IMR-90 (cell line): ENCODE measurements around the gene PRM2. TPM values are rescaled to one million over a fixed set of nuclear protein-coding genes. Genes with fewer than 3 reads are reported as not detected.

ENCODE experiments used
- ATAC-seq: fragments of 200-7000 bp; cut with Tn5 transposase; 2 replicates; pipeline ENCODE4 v1.9.1; 2020; ENCODE audit warnings: low read depth, mild to moderate bottlenecking, moderate library complexity
- BruUV-seq: library from RNA; stranded (reverse); fragments of 400-500 nt; replicated peaks from 2 replicates; lab custom pipeline; 2021; lab: Mats Ljungman, UMichigan
- CTCF ChIA-PET: fragments of 300-600 bp; formaldehyde crosslinking; extraction: SDS; loops from one replicate; lab custom pipeline; 2021; ENCODE audit warnings: antibody characterized with exemption; lab: Yijun Ruan, JAX
- POLR2A ChIA-PET: fragments of 300-600 bp; sonication (Branson Sonifier 250); formaldehyde crosslinking; loops from one replicate; lab custom pipeline; 2022; ENCODE audit warnings: antibody characterized with exemption; ENCODE audit not compliant: unreplicated experiment; lab: Charles Lee
- DNase-seq: peaks from one replicate; pipeline ENCODE4 v3.0.0; 2013
- H2AFZ ChIP-seq: replicated peaks from 2 replicates; pipeline ENCODE3; 2013; ENCODE audit warnings: low read length, mild to moderate bottlenecking; ENCODE audit not compliant: poor library complexity
- H2AK5ac ChIP-seq: 2 replicates; pipeline ENCODE4 v1.6.1; 2013; ENCODE audit warnings: low read depth, low read length, inconsistent platforms
- H2AK9ac ChIP-seq: replicated peaks from 2 replicates; pipeline ENCODE3; 2013; ENCODE audit warnings: mild to moderate bottlenecking, low read depth, low read length, moderate library complexity; ENCODE audit not compliant: poor library complexity
- H2BK120ac ChIP-seq: 2 replicates; pipeline ENCODE4 v1.6.1; 2013; ENCODE audit warnings: low read depth, low read length, inconsistent platforms
- H2BK15ac ChIP-seq: 3 replicates; pipeline ENCODE4 v1.6.1; 2013; ENCODE audit warnings: low read depth, low read length, inconsistent platforms
- H2BK20ac ChIP-seq: 2 replicates; pipeline ENCODE4 v1.6.1; 2013; ENCODE audit warnings: low read depth, mild to moderate bottlenecking, inconsistent platforms, low read length, moderate library complexity
- H2BK5ac ChIP-seq: 2 replicates; pipeline ENCODE4 v1.6.1; 2013; ENCODE audit warnings: mild to moderate bottlenecking, low read depth, low read length, inconsistent platforms; ENCODE audit not compliant: poor library complexity, severe bottlenecking
- H3K14ac ChIP-seq: replicated peaks from 2 replicates; pipeline ENCODE4 v1.6.1; 2013; ENCODE audit warnings: low read depth, low read length, inconsistent platforms
- H3K18ac ChIP-seq: 2 replicates; pipeline ENCODE4 v1.6.1; 2013; ENCODE audit warnings: low read depth, low read length, control low read depth
- H3K23ac ChIP-seq: 2 replicates; pipeline ENCODE4 v1.6.1; 2013; ENCODE audit warnings: low read depth, low read length, inconsistent platforms
- H3K27ac ChIP-seq: 2 replicates; pipeline ENCODE4 v1.5.1; 2013; ENCODE audit warnings: mild to moderate bottlenecking, control low read depth, low read length; ENCODE audit not compliant: insufficient read depth
- H3K27me3 ChIP-seq: 2 replicates; pipeline ENCODE4 v1.6.1; 2013; ENCODE audit warnings: low read length; ENCODE audit not compliant: control insufficient read depth, insufficient read depth
- H3K36me3 ChIP-seq: 2 replicates; pipeline ENCODE4 v1.6.1; 2013; ENCODE audit warnings: low read length, mixed read lengths; ENCODE audit not compliant: control insufficient read depth, insufficient read depth
- H3K4ac ChIP-seq: 2 replicates; pipeline ENCODE4 v1.6.1; 2013; ENCODE audit warnings: low read depth, low read length, inconsistent platforms
- H3K4me1 ChIP-seq: 2 replicates; pipeline ENCODE4 v1.6.1; 2013; ENCODE audit warnings: low read length, mixed read lengths; ENCODE audit not compliant: control insufficient read depth, insufficient read depth
- H3K4me2 ChIP-seq: 2 replicates; pipeline ENCODE4 v1.6.1; 2013; ENCODE audit warnings: low read depth, mild to moderate bottlenecking, control low read depth, low read length, moderate library complexity
- H3K4me3 ChIP-seq: 2 replicates; pipeline ENCODE4 v1.5.1; 2013; ENCODE audit warnings: low read depth, mild to moderate bottlenecking, control low read depth, low read length, moderate library complexity; ENCODE audit not compliant: insufficient read depth
- H3K56ac ChIP-seq: 2 replicates; pipeline ENCODE4 v1.6.1; 2013; ENCODE audit warnings: low read length, inconsistent platforms; ENCODE audit not compliant: insufficient read depth; ENCODE audit errors: extremely low read depth
- H3K79me1 ChIP-seq, 2 experiments: 2 replicates each; pipeline ENCODE4 v1.6.1; 2013; ENCODE audit warnings: low read length in 2 of 2, inconsistent platforms in 1 of 2, low read depth in 1 of 2
- H3K9ac ChIP-seq: 2 replicates; pipeline ENCODE4 v1.6.1; 2013; ENCODE audit warnings: low read depth, low read length, control low read depth
- H3K9me1 ChIP-seq: 2 replicates; pipeline ENCODE4 v1.6.1; 2013; ENCODE audit warnings: low read length, inconsistent platforms; ENCODE audit not compliant: insufficient read depth
- H3K9me3 ChIP-seq: 2 replicates; pipeline ENCODE4 v1.6.1; 2013; ENCODE audit warnings: low read length; ENCODE audit not compliant: control insufficient read depth, insufficient read depth
- H4K20me1 ChIP-seq: 2 replicates; pipeline ENCODE4 v1.6.1; 2013; ENCODE audit warnings: low read length, inconsistent platforms; ENCODE audit not compliant: insufficient read depth
- H4K5ac ChIP-seq: 2 replicates; pipeline ENCODE4 v1.6.1; 2013; ENCODE audit warnings: mild to moderate bottlenecking, low read depth, low read length, control low read depth
- H4K8ac ChIP-seq, 2 experiments: 2 replicates each; pipeline ENCODE4 v1.6.1; 2013; ENCODE audit warnings: low read depth in 2 of 2, low read length in 2 of 2, control low read depth in 1 of 2, inconsistent platforms in 1 of 2
- H4K91ac ChIP-seq: 2 replicates; pipeline ENCODE4 v1.6.1; 2013; ENCODE audit warnings: low read depth, low read length, inconsistent platforms; ENCODE audit not compliant: insufficient read depth
- BHLHE40 ChIP-seq: fragments of 150-350 bp; IDR thresholded peaks from 2 replicates; pipeline ENCODE4 v1.6.1; 2016; ENCODE audit warnings: mild to moderate bottlenecking, low read depth, low read length
- CEBPB ChIP-seq: IDR thresholded peaks from 2 replicates; pipeline ENCODE4 v1.6.1; 2012; ENCODE audit warnings: low read depth, low read length, improper control_type of control experiment
- CHD1 ChIP-seq: IDR thresholded peaks from 2 replicates; pipeline ENCODE4 v1.6.1; 2012; ENCODE audit warnings: low read depth, low read length, improper control_type of control experiment
- CTCF ChIP-seq: conservative IDR thresholded peaks from 2 replicates; pipeline ENCODE4 v1.5.1; 2012; ENCODE audit warnings: mild to moderate bottlenecking, low read depth, low read length, improper control_type of control experiment
- ELK1 ChIP-seq: fragments of 150-350 bp; IDR thresholded peaks from 2 replicates; pipeline ENCODE4 v1.6.1; 2016; ENCODE audit warnings: low read depth, mild to moderate bottlenecking, low read length, moderate library complexity, borderline replicate concordance
- FOS ChIP-seq: fragments of 150-350 bp; IDR thresholded peaks from 2 replicates; pipeline ENCODE4 v1.6.1; 2016; ENCODE audit warnings: low read depth, low read length
- MAFK ChIP-seq: IDR thresholded peaks from 2 replicates; pipeline ENCODE4 v1.6.1; 2012; ENCODE audit warnings: low read depth, low read length, improper control_type of control experiment
- MAZ ChIP-seq: IDR thresholded peaks from 2 replicates; pipeline ENCODE4 v1.6.1; 2012; ENCODE audit warnings: low read depth, mild to moderate bottlenecking, low read length, improper control_type of control experiment, moderate library complexity, borderline replicate concordance
- MXI1 ChIP-seq: IDR thresholded peaks from 2 replicates; pipeline ENCODE4 v1.6.1; 2012; ENCODE audit warnings: low read depth, mild to moderate bottlenecking, low read length, moderate library complexity, borderline replicate concordance
- NFE2L2 ChIP-seq: fragments of 150-350 bp; IDR thresholded peaks from 2 replicates; pipeline ENCODE4 v1.6.1; 2016; ENCODE audit warnings: low read depth, mild to moderate bottlenecking, low read length
- POLR2A ChIP-seq: IDR thresholded peaks from 2 replicates; pipeline ENCODE4 v1.6.1; 2012; ENCODE audit warnings: mild to moderate bottlenecking, low read depth, low read length
- RAD21 ChIP-seq: IDR thresholded peaks from 2 replicates; pipeline ENCODE4 v1.6.1; 2012; ENCODE audit warnings: low read length, improper control_type of control experiment
- RCOR1 ChIP-seq: IDR thresholded peaks from 2 replicates; pipeline ENCODE4 v1.6.1; 2012; ENCODE audit warnings: mild to moderate bottlenecking, low read length, improper control_type of control experiment; ENCODE audit not compliant: insufficient replicate concordance
- RFX5 ChIP-seq: IDR thresholded peaks from 2 replicates; pipeline ENCODE4 v1.8.0; 2012; ENCODE audit warnings: low read depth, mild to moderate bottlenecking, low read length, moderate library complexity
- USF2 ChIP-seq: fragments of 150-350 bp; IDR thresholded peaks from 2 replicates; pipeline ENCODE4 v1.6.1; 2017; ENCODE audit warnings: mild to moderate bottlenecking, antibody characterized with exemption, low read length, low read depth
- WGBS, 2 experiments: methylation state at CpG; one replicate each; pipeline versions ENCODE4 v1.1.5 to v1.1.7; 2013; ENCODE audit warnings: missing lambda C conversion rate in 2 of 2; ENCODE audit not compliant: insufficient read length in 1 of 2; ENCODE audit errors: extremely low coverage in 2 of 2; 5-methylcytosine and 5-hydroxymethylcytosine counted together
- dilution Hi-C: fragments of 300-500 bp; cut with HindIII; formaldehyde crosslinking; loops from one replicate; pipeline ENCODE4 v1.14.3; 2018; ENCODE audit warnings: low sequenced_read_pairs; ENCODE audit not compliant: unreplicated experiment
- in situ Hi-C: fragments of 300-500 bp; cut with MboI; formaldehyde crosslinking; loops from 3 replicates; pipeline ENCODE4 v1.14.3; 2019; ENCODE audit warnings: low sequenced_read_pairs, inconsistent platforms, mixed read lengths
- intact Hi-C: fragments of 100-400 bp; cut with micrococcal nuclease; formaldehyde crosslinking; loops from 2 replicates; pipeline ENCODE4 v1.10.0; 2022
- polyA plus RNA-seq, 3 experiments: library from polyadenylated mRNA; depleted of rRNA; stranded (reverse); fragments of >200 nt; gene quantifications; 2 replicates each; pipeline ENCODE4 v1.2.3, GENCODE V29; 2012; ENCODE audit warnings: low replicate concordance in 1 of 3
- total RNA-seq: library from RNA; depleted of rRNA; stranded (reverse); fragments of >200 nt; gene quantifications from 2 replicates; pipeline ENCODE4 v1.2.3, GENCODE V29; 2012

PRM2 gene
- total and polyA plus RNA-seq, 2 of the 4 experiments (the other 2 are of a cell fraction): not detected

- no peak overlapping the region for H2BK5ac ChIP-seq
- POLR2A ChIA-PET: no interaction called here
- CTCF ChIA-PET: no interaction called here
- peaks cover 23% of the 10 kb centered on the region for H3K36me3 ChIP-seq
- H3K56ac ChIP-seq: no peak overlapping the region
- H3K18ac ChIP-seq: no peak overlapping the region
- no peak overlapping the region for H3K4me2 ChIP-seq
- in situ Hi-C loops: loop anchor here (5.0 kb wide), 2 partner anchors 147 to 282 kb away; no protein-coding TSS in a partner anchor
- H4K20me1 ChIP-seq: peaks cover 42% of the 10 kb centered on the region
- H3K9me1 ChIP-seq: peaks cover 9% of the 10 kb centered on the region; the same call in 1 of the 2 replicates
- peak; percentile 38 for DNase-seq
- H2AFZ ChIP-seq: no peak overlapping the region
- no peak overlapping the region; the same call in 1 of the 2 replicates for H2AK5ac ChIP-seq
- intact Hi-C loops: loop anchor here (5.0 to 10.0 kb wide), 3 partner anchors 115 to 217 kb away; no protein-coding TSS in a partner anchor
- no peak overlapping the region for H4K5ac ChIP-seq
- peaks cover 11% of the 10 kb centered on the region for H3K4me1 ChIP-seq
- H4K8ac ChIP-seq: no peak overlapping the region
- H2BK15ac ChIP-seq: no peak overlapping the region
- ATAC-seq: no peak
- H3K27me3 ChIP-seq: no peaks in the 10 kb centered on the region
- no peak overlapping the region for H3K27ac ChIP-seq
- no peak overlapping the region for H4K91ac ChIP-seq
- no peak overlapping the region for H2BK20ac ChIP-seq
- no peak overlapping the region for H3K9ac ChIP-seq
- no peak overlapping the region for H3K14ac ChIP-seq
- no TSS peak for BruUV-seq
- H3K23ac ChIP-seq: no peak overlapping the region
- H3K9me3 ChIP-seq: no peaks in the 10 kb centered on the region
- WGBS, 2 experiments: 98% methylated on average over 40 of the region's 63 CpGs; no CpG with 5 or more reads in 1 of the 2 experiments
- peaks cover 14 to 29% of the 10 kb centered on the region in 2 experiments; a peak in 3 of 4 replicates for H3K79me1 ChIP-seq
- no peak overlapping the region for H2AK9ac ChIP-seq
- H3K4me3 ChIP-seq: no peak overlapping the region
- no peak overlapping the region for H3K4ac ChIP-seq
- no peak overlapping the region for H2BK120ac ChIP-seq
- dilution Hi-C loops: no loop called here
- TF ChIP-seq RFX5: no peak
- TF ChIP-seq RCOR1: no peak
- TF ChIP-seq BHLHE40: no peak
- no peak for TF ChIP-seq FOS
- no peak for TF ChIP-seq MAFK
- no peak for TF ChIP-seq RAD21
- no peak for TF ChIP-seq USF2
- TF ChIP-seq MXI1: no peak
- TF ChIP-seq CTCF: no peak
- TF ChIP-seq ELK1: no peak
- no peak for TF ChIP-seq MAZ
- no peak for TF ChIP-seq CHD1
- TF ChIP-seq CEBPB: no peak
- no peak for TF ChIP-seq POLR2A
- TF ChIP-seq NFE2L2: no peak
Observed at GRCh38 chr16:11249233-11250061, 26.8 kb downstream of the PRM2 start.
